ENCODE measurements around the gene BEST1.

BEST1 gene

GRCh38 chr11:61985869-61986268, 35.7 kb downstream of the BEST1 start:
- Histone ChIP-seq H3F3A (ENCODE audit: insufficient read depth, low read length) (no peaks in the 10 kb centered on the region), H3K9ac (ENCODE audit: low read length) (no peak overlapping the region), H3K79me2 (ENCODE audit: low read length) (no peaks in the 10 kb centered on the region), H2AFZ (ENCODE audit: low read length) (no peak overlapping the region), H3K27ac (ENCODE audit: low read length) (no peak overlapping the region), H3K4me1 (ENCODE audit: low read length) (no peaks in the 10 kb centered on the region), H3K9me2 (replicated peaks; ENCODE audit: insufficient read depth, low read length) (no peaks in the 10 kb centered on the region), H3K4me2 (ENCODE audit: low read depth, low read length) (no peak overlapping the region), H3K36me3 (replicated peaks; ENCODE audit: insufficient read depth, low read length) (no peaks in the 10 kb centered on the region), H3K27me3 (replicated peaks; ENCODE audit: insufficient read depth, low read length) (no peaks in the 10 kb centered on the region), H3K4me3 (ENCODE audit: low read length) (no peak overlapping the region), H3K9me3 (replicated peaks; ENCODE audit: insufficient read depth, low read length) (no peaks in the 10 kb centered on the region), H4K20me1 (ENCODE audit: insufficient read depth, low read length) (no peaks in the 10 kb centered on the region)
- TF ChIP-seq EZH2 (optimal IDR thresholded peaks at IDR 0.05; ENCODE audit: low read depth, low read length) (no peak), CTCF (IDR thresholded peaks at IDR 0.05; ENCODE audit: low read length) (no peak), EZH2phosphoT487 (IDR thresholded peaks at IDR 0.05; ENCODE audit: low read length) (no peak)
- no peak for DNase-seq

- Histone ChIP-seq H3K4me1 (ENCODE audit: low read length) (no peaks in the 10 kb centered on the region), H4K20me1 (ENCODE audit: insufficient read depth, low read length) (no peaks in the 10 kb centered on the region), H3K27me3 (replicated peaks; ENCODE audit: insufficient read depth, low read length) (no peaks in the 10 kb centered on the region), H3K4me3 (ENCODE audit: low read length) (no peak overlapping the region), H3F3A (ENCODE audit: insufficient read depth, low read length) (no peaks in the 10 kb centered on the region), H3K4me2 (ENCODE audit: low read depth, low read length) (no peak overlapping the region), H3K9me3 (replicated peaks; ENCODE audit: insufficient read depth, low read length) (no peaks in the 10 kb centered on the region), H3K9ac (ENCODE audit: low read length) (no peak overlapping the region), H2AFZ (ENCODE audit: low read length) (no peak overlapping the region), H3K27ac (ENCODE audit: low read length) (no peak overlapping the region), H3K36me3 (replicated peaks; ENCODE audit: insufficient read depth, low read length) (no peaks in the 10 kb centered on the region), H3K9me2 (replicated peaks; ENCODE audit: insufficient read depth, low read length) (no peaks in the 10 kb centered on the region), H3K79me2 (ENCODE audit: low read length) (no peaks in the 10 kb centered on the region)
- DNase-seq: no peak
- TF ChIP-seq EZH2 (optimal IDR thresholded peaks at IDR 0.05; ENCODE audit: low read depth, low read length) (no peak), CTCF (IDR thresholded peaks at IDR 0.05; ENCODE audit: low read length) (no peak), EZH2phosphoT487 (IDR thresholded peaks at IDR 0.05; ENCODE audit: low read length) (no peak)
Measured at GRCh38 chr11:61994981-61995380, 44.8 kb downstream of the BEST1 start.

- TF ChIP-seq EZH2 (optimal IDR thresholded peaks at IDR 0.05; ENCODE audit: low read depth, low read length): no peak
- no peak for TF ChIP-seq EZH2phosphoT487 (IDR thresholded peaks at IDR 0.05; ENCODE audit: low read length)
- no peak for TF ChIP-seq CTCF (IDR thresholded peaks at IDR 0.05; ENCODE audit: low read length)
- Histone ChIP-seq H2AFZ (ENCODE audit: low read length) (no peak overlapping the region), H3K36me3 (replicated peaks; ENCODE audit: insufficient read depth, low read length) (no peaks in the 10 kb centered on the region), H3K4me3 (ENCODE audit: low read length) (no peak overlapping the region), H3K27ac (ENCODE audit: low read length) (no peak overlapping the region), H3K79me2 (ENCODE audit: low read length) (no peaks in the 10 kb centered on the region), H3K9me3 (replicated peaks; ENCODE audit: insufficient read depth, low read length) (no peaks in the 10 kb centered on the region), H3K4me1 (ENCODE audit: low read length) (no peaks in the 10 kb centered on the region), H3K27me3 (replicated peaks; ENCODE audit: insufficient read depth, low read length) (no peaks in the 10 kb centered on the region), H4K20me1 (ENCODE audit: insufficient read depth, low read length) (no peaks in the 10 kb centered on the region), H3K9me2 (replicated peaks; ENCODE audit: insufficient read depth, low read length) (no peaks in the 10 kb centered on the region), H3F3A (ENCODE audit: insufficient read depth, low read length) (no peaks in the 10 kb centered on the region), H3K9ac (ENCODE audit: low read length) (no peak overlapping the region), H3K4me2 (ENCODE audit: low read depth, low read length) (no peak overlapping the region)
- DNase-seq: no peak
Measured at GRCh38 chr11:61996933-61997332, 46.8 kb downstream of the BEST1 start.
